Stimulated activated CD8-positive, alpha-beta memory T cell treated with anti-CD3 and anti-CD28 coated beads, Interleukin-12 subunit alpha, Interleukin-12 subunit beta, amount 100 ng/mL, for 4 hours (primary cell): ENCODE measurements around the gene ILRUN.
"Not testable (repeated sequence)": the region's sequence is repeated elsewhere in the genome, so short reads cannot be mapped to it uniquely, and the experiment has no call there.

Experiments
- DNase-seq: peaks from one replicate; pipeline ENCODE4 v3.0.0-alpha.2; 2020; ENCODE audit warnings: low read depth

The ILRUN gene

GRCh38 chr6:34696739-34697543, at the start of gene ILRUN:
ILRUN (minus strand) TSS chr6:34696767; CDS start chr6:34696603, 164 bp downstream.
- DNase-seq: peak; percentile 95

GRCh38 chr6:34745277-34746103, 48.9 kb upstream of the ILRUN start:
- no peak for DNase-seq

GRCh38 chr6:34744294-34744647, 47.7 kb upstream of the ILRUN start:
- DNase-seq: not testable (repeated sequence)

- no peak for DNase-seq
Observed at GRCh38 chr6:34743625-34744293, 47.2 kb upstream of the ILRUN start.

- no peak for DNase-seq
Observed at GRCh38 chr6:34742094-34742493, 45.5 kb upstream of the ILRUN start.

GRCh38 chr6:34736823-34737222, 40.3 kb upstream of the ILRUN start:
- no peak for DNase-seq

- no peak for DNase-seq
Observed at GRCh38 chr6:34731393-34732060, 35.0 kb upstream of the ILRUN start.

GRCh38 chr6:34729631-34730470, 33.3 kb upstream of the ILRUN start:
- no peak for DNase-seq

- DNase-seq: no peak
Observed at GRCh38 chr6:34726055-34726454, 29.5 kb upstream of the ILRUN start.

GRCh38 chr6:34723203-34723602, 26.6 kb upstream of the ILRUN start:
- DNase-seq: no peak

- DNase-seq: no peak
Observed at GRCh38 chr6:34722451-34722850, 25.9 kb upstream of the ILRUN start.

GRCh38 chr6:34720160-34720559, 23.6 kb upstream of the ILRUN start:
- DNase-seq: not testable (repeated sequence)

- not testable (repeated sequence) for DNase-seq
Observed at GRCh38 chr6:34719646-34720045, 23.1 kb upstream of the ILRUN start.

- no peak for DNase-seq
Observed at GRCh38 chr6:34718976-34719375, 22.4 kb upstream of the ILRUN start.

- DNase-seq: no peak
Observed at GRCh38 chr6:34717466-34717865, 20.9 kb upstream of the ILRUN start.

GRCh38 chr6:34714663-34715062, 18.1 kb upstream of the ILRUN start:
- DNase-seq: no peak

- DNase-seq: not testable (repeated sequence)
Observed at GRCh38 chr6:34712881-34713280, 16.3 kb upstream of the ILRUN start.

- no peak for DNase-seq
Observed at GRCh38 chr6:34709386-34709785, 12.8 kb upstream of the ILRUN start.

- no peak for DNase-seq
Observed at GRCh38 chr6:34705241-34705640, 8.7 kb upstream of the ILRUN start.

GRCh38 chr6:34701199-34701598, 4.6 kb upstream of the ILRUN start:
- no peak for DNase-seq

GRCh38 chr6:34697904-34698559, 1.5 kb upstream of the ILRUN start:
- no peak for DNase-seq
